ENCODE measurements around the gene ENTREP3.

The ENTREP3 gene

GRCh38 chr1:155197901-155198546, 57.3 kb downstream of the ENTREP3 start:
- no peak for DNase-seq

Measured in CD4-positive, alpha-beta T cell treated with Interferon alpha-2 for 1 hour (primary cell).